Astrocyte (in vitro differentiated cells and primary cell): ENCODE measurements around the gene NPM1. TPM values are rescaled to one million over a fixed set of nuclear protein-coding genes. Genes with fewer than 3 reads are reported as not detected.
"Not testable (repeated sequence)": the region's sequence is repeated elsewhere in the genome, so short reads cannot be mapped to it uniquely, and the experiment has no call there.

ENCODE experiments used
- DNase-seq: peaks from one replicate; pipeline ENCODE4 v3.0.0-alpha.2; 2010; ENCODE audit warnings: low read depth
- FAIRE-seq: peaks from 2 replicates; lab custom pipeline; 2011; peaks lifted over from hg19 to GRCh38; lab: Jason Lieb, UNC
- H2AFZ ChIP-seq: 2 replicates; pipeline ENCODE4 v1.6.0; 2012; ENCODE audit warnings: low read depth, low read length, inconsistent platforms
- H3K27ac ChIP-seq: 2 replicates; pipeline ENCODE4 v1.5.1; 2011; ENCODE audit warnings: low read depth, low read length, inconsistent platforms
- H3K27me3 ChIP-seq: 2 replicates; pipeline ENCODE4 v1.6.0; 2011; ENCODE audit warnings: low read length, inconsistent platforms; ENCODE audit not compliant: insufficient read depth
- H3K36me3 ChIP-seq: 2 replicates; pipeline ENCODE4 v1.5.1; 2011; ENCODE audit warnings: low read length, inconsistent platforms; ENCODE audit not compliant: insufficient read depth
- H3K4me1 ChIP-seq: 2 replicates; pipeline ENCODE4 v1.5.1; 2011; ENCODE audit warnings: low read length, inconsistent platforms; ENCODE audit not compliant: insufficient read depth
- H3K4me2 ChIP-seq: 2 replicates; pipeline ENCODE4 v1.6.0; 2012; ENCODE audit warnings: low read length, inconsistent platforms
- H3K4me3 ChIP-seq: 2 replicates; pipeline ENCODE4 v1.5.1; 2011; ENCODE audit warnings: low read depth, mild to moderate bottlenecking, low read length, inconsistent platforms; ENCODE audit not compliant: insufficient read depth
- H3K79me2 ChIP-seq: 2 replicates; pipeline ENCODE4 v1.6.0; 2012; ENCODE audit warnings: mild to moderate bottlenecking, low read length, inconsistent platforms; ENCODE audit not compliant: insufficient read depth
- H3K9ac ChIP-seq: 2 replicates; pipeline ENCODE4 v1.6.0; 2012; ENCODE audit warnings: mild to moderate bottlenecking, low read length, inconsistent platforms
- H3K9me3 ChIP-seq: 2 replicates; pipeline ENCODE4 v1.5.1; 2012; ENCODE audit warnings: low read depth, mild to moderate bottlenecking, low read length, inconsistent platforms; ENCODE audit not compliant: insufficient read depth
- H4K20me1 ChIP-seq: 2 replicates; pipeline ENCODE4 v1.6.0; 2012; ENCODE audit warnings: low read length, inconsistent platforms; ENCODE audit not compliant: insufficient read depth
- H3K27ac Mint-ChIP-seq: one replicate; pipeline ENCODE4 v1.8.0; 2021; ENCODE audit warnings: mild to moderate bottlenecking, mixed read lengths; ENCODE audit not compliant: unreplicated experiment
- H3K27me3 Mint-ChIP-seq: one replicate; pipeline ENCODE4 v1.8.0; 2021; ENCODE audit warnings: low read depth, mixed read lengths; ENCODE audit not compliant: unreplicated experiment
- H3K36me3 Mint-ChIP-seq: one replicate; pipeline ENCODE4 v1.8.0; 2021; ENCODE audit warnings: low read depth, mixed read lengths; ENCODE audit not compliant: unreplicated experiment
- H3K4me1 Mint-ChIP-seq: one replicate; pipeline ENCODE4 v1.8.0; 2021; ENCODE audit warnings: low read depth, mixed read lengths; ENCODE audit not compliant: unreplicated experiment
- H3K4me3 Mint-ChIP-seq: one replicate; pipeline ENCODE4 v1.8.0; 2021; ENCODE audit warnings: mild to moderate bottlenecking, moderate library complexity, mixed read lengths; ENCODE audit not compliant: unreplicated experiment
- H3K9me3 Mint-ChIP-seq: one replicate; pipeline ENCODE4 v1.8.0; 2021; ENCODE audit warnings: mild to moderate bottlenecking, mixed read lengths; ENCODE audit not compliant: unreplicated experiment
- CTCF ChIP-seq: IDR thresholded peaks from 2 replicates; pipeline ENCODE4 v1.5.1; 2011; ENCODE audit warnings: low read depth, mild to moderate bottlenecking, inconsistent platforms, low read length, moderate library complexity; ENCODE audit not compliant: insufficient read depth
- EZH2 ChIP-seq: IDR thresholded peaks from 2 replicates; pipeline ENCODE4 v1.6.1; 2012; ENCODE audit warnings: mild to moderate bottlenecking, low read length, inconsistent platforms; ENCODE audit not compliant: insufficient read depth
- total RNA-seq: library from RNA; stranded (reverse); gene quantifications from 2 replicates; pipeline ENCODE4 v1.2.1, GENCODE V29; 2021

NPM1 gene
- total RNA-seq, 1 donor from 2014 or later: 1,219 TPM

GRCh38 chr5:171369898-171370297 is 17.8 kb upstream of the NPM1 start:
- Histone ChIP-seq H3K27me3 (peaks cover 9% of the 10 kb centered on the region), H3K4me1 (no peaks in the 10 kb centered on the region), H4K20me1 (no peaks in the 10 kb centered on the region), H3K4me3 (no peak overlapping the region), H3K4me2 (no peak overlapping the region), H3K36me3 (no peaks in the 10 kb centered on the region), H3K9ac (no peak overlapping the region), H3K9me3 (no peaks in the 10 kb centered on the region), H3K27ac (no peak overlapping the region), H3K79me2 (no peaks in the 10 kb centered on the region), H2AFZ (no peak overlapping the region)
- no peak overlapping the region for H3K27ac Mint-ChIP-seq
- H3K4me3 Mint-ChIP-seq: no peak overlapping the region
- TF ChIP-seq EZH2 (no peak), CTCF (no peak)
- no peak for FAIRE-seq
- H3K4me1 Mint-ChIP-seq: peaks cover 5% of the 10 kb centered on the region
- DNase-seq: no peak
- H3K27me3 Mint-ChIP-seq: peaks cover 16% of the 10 kb centered on the region
- no peaks in the 10 kb centered on the region for H3K9me3 Mint-ChIP-seq
- no peaks in the 10 kb centered on the region for H3K36me3 Mint-ChIP-seq

- H3K27ac Mint-ChIP-seq, FAIRE-seq, H3K27ac ChIP-seq: not testable (repeated sequence)
These were observed 16.8 kb upstream of the NPM1 start for GRCh38 chr5:171370881-171371280.

GRCh38 chr5:171371326-171371725 is 16.3 kb upstream of the NPM1 start:
- peaks cover 11% of the 10 kb centered on the region for H3K27me3 Mint-ChIP-seq
- Histone ChIP-seq H3K4me3 (no peak overlapping the region), H3K9me3 (no peaks in the 10 kb centered on the region), H3K36me3 (no peaks in the 10 kb centered on the region), H3K27ac (no peak overlapping the region), H3K27me3 (peaks cover 3% of the 10 kb centered on the region), H4K20me1 (no peaks in the 10 kb centered on the region), H3K9ac (no peak overlapping the region), H3K4me2 (no peak overlapping the region), H3K4me1 (no peaks in the 10 kb centered on the region), H2AFZ (no peak overlapping the region), H3K79me2 (no peaks in the 10 kb centered on the region)
- no peak for FAIRE-seq
- H3K4me1 Mint-ChIP-seq: peaks cover 5% of the 10 kb centered on the region
- DNase-seq: no peak
- TF ChIP-seq CTCF: no peak
- TF ChIP-seq EZH2: no peak
- no peaks in the 10 kb centered on the region for H3K9me3 Mint-ChIP-seq
- H3K36me3 Mint-ChIP-seq: no peaks in the 10 kb centered on the region
- H3K4me3 Mint-ChIP-seq: no peak overlapping the region
- H3K27ac Mint-ChIP-seq: no peak overlapping the region

More at GRCh38 chr5:171370881-171371280, 16.8 kb upstream of the NPM1 start:
- H4K20me1 ChIP-seq, H3K4me3 Mint-ChIP-seq, DNase-seq, H3K27me3 ChIP-seq, H3K36me3 Mint-ChIP-seq, H3K9me3 Mint-ChIP-seq, H3K4me1 ChIP-seq, H2AFZ ChIP-seq, H3K4me2 ChIP-seq, H3K4me3 ChIP-seq, H3K36me3 ChIP-seq, H3K9me3 ChIP-seq, H3K79me2 ChIP-seq, H3K4me1 Mint-ChIP-seq, H3K9ac ChIP-seq: not testable (repeated sequence)
- H3K27me3 Mint-ChIP-seq: peaks cover 11% of the 10 kb centered on the region
